CD14-positive monocyte (primary cell): ENCODE results near the gene KCNJ6. TPM values are rescaled to one million over a fixed set of nuclear protein-coding genes. Genes with fewer than 3 reads are reported as not detected.

ENCODE experiments used
- DNase-seq, 3 donors: peaks; one replicate each; pipeline ENCODE4 v3.0.0-alpha.2; 2011 to 2022
- H2AFZ ChIP-seq: 2 replicates; pipeline ENCODE4 v1.6.0; 2012; ENCODE audit warnings: mild to moderate bottlenecking, low read depth, low read length, inconsistent platforms; ENCODE audit not compliant: insufficient read depth, poor library complexity, severe bottlenecking
- H3K27ac ChIP-seq, 2 donors: 1 replicate in 1 of 2; 2 replicates in 1 of 2; pipeline ENCODE4 v1.5.1; 2012 to 2013; ENCODE audit warnings: low read length in 2 of 2, control low read depth in 1 of 2, inconsistent platforms in 1 of 2, low read depth in 1 of 2, mild to moderate bottlenecking in 1 of 2
- H3K27me3 ChIP-seq, 2 donors: one replicate each; pipeline versions ENCODE4 v1.6.0 to v1.6.1; 2011 to 2013; ENCODE audit warnings: low read length in 2 of 2; ENCODE audit not compliant: control insufficient read depth in 2 of 2, insufficient read depth in 2 of 2
- H3K36me3 ChIP-seq, 2 donors: replicated peaks in 1 of 2; 1 replicate in 1 of 2; 2 replicates in 1 of 2; pipeline versions ENCODE4 v1.5.1 to v1.6.1; 2012 to 2013; ENCODE audit warnings: low read length in 2 of 2, control low read depth in 1 of 2, inconsistent platforms in 1 of 2, mild to moderate bottlenecking in 1 of 2; ENCODE audit not compliant: insufficient read depth in 2 of 2, control insufficient read depth in 1 of 2
- H3K4me1 ChIP-seq, 2 donors: 1 replicate in 1 of 2; 2 replicates in 1 of 2; pipeline versions ENCODE4 v1.5.1 to v1.6.1; 2012 to 2013; ENCODE audit warnings: low read length in 2 of 2, control low read depth in 1 of 2, inconsistent platforms in 1 of 2, mild to moderate bottlenecking in 1 of 2, moderate library complexity in 1 of 2; ENCODE audit not compliant: insufficient read depth in 2 of 2, control insufficient read depth in 1 of 2
- H3K4me2 ChIP-seq: replicated peaks from 2 replicates; pipeline ENCODE3; 2012; ENCODE audit warnings: low read length, moderate library complexity, mild to moderate bottlenecking; ENCODE audit not compliant: poor library complexity, severe bottlenecking; ENCODE audit errors: extremely low read depth
- H3K4me3 ChIP-seq, 3 experiments: fragments of 200-600 bp in 1 of 3; sonication (generic) in 1 of 3; replicated peaks in 1 of 3; 1 replicate in 2 of 3; 2 replicates in 1 of 3; pipeline ENCODE4 v1.5.1; 2011 to 2013; ENCODE audit warnings: low read length in 3 of 3, mild to moderate bottlenecking in 3 of 3, control low read depth in 2 of 3, low read depth in 2 of 3, inconsistent platforms in 1 of 3, moderate library complexity in 1 of 3
- H3K79me2 ChIP-seq: 2 replicates; pipeline ENCODE4 v1.6.0; 2012; ENCODE audit warnings: mild to moderate bottlenecking, control low read depth, inconsistent platforms, low read length, moderate library complexity; ENCODE audit not compliant: insufficient read depth
- H3K9ac ChIP-seq: 2 replicates; pipeline ENCODE4 v1.6.0; 2017; ENCODE audit warnings: low read length, mild to moderate bottlenecking; ENCODE audit not compliant: insufficient read depth, poor library complexity, severe bottlenecking
- H3K9me3 ChIP-seq, 2 donors: replicated peaks in 1 of 2; 1 replicate in 1 of 2; 2 replicates in 1 of 2; pipeline versions ENCODE4 v1.5.1 to v1.6.1; 2012 to 2013; ENCODE audit warnings: low read length in 2 of 2, control low read depth in 1 of 2; ENCODE audit not compliant: control insufficient read depth in 1 of 2, insufficient read depth in 1 of 2
- H4K20me1 ChIP-seq: 2 replicates; pipeline ENCODE4 v1.6.0; 2012; ENCODE audit warnings: mild to moderate bottlenecking, low read length, control low read depth, moderate library complexity; ENCODE audit not compliant: insufficient read depth
- H3K27ac Mint-ChIP-seq, 7 donors: one replicate each; pipeline ENCODE4 v1.8.0; 2020; ENCODE audit warnings: mild to moderate bottlenecking in 7 of 7, mixed read lengths in 7 of 7, moderate library complexity in 6 of 7, inconsistent platforms in 2 of 7
- H3K27me3 Mint-ChIP-seq, 3 donors: one replicate each; pipeline ENCODE4 v1.8.0; 2021 to 2022; ENCODE audit warnings: low read depth in 3 of 3, mild to moderate bottlenecking in 3 of 3, mixed read lengths in 3 of 3, moderate library complexity in 3 of 3, inconsistent platforms in 1 of 3
- H3K36me3 Mint-ChIP-seq, 2 donors: one replicate each; pipeline ENCODE4 v1.8.0; 2020; ENCODE audit warnings: mixed read lengths in 2 of 2, inconsistent platforms in 1 of 2, mild to moderate bottlenecking in 1 of 2
- H3K4me1 Mint-ChIP-seq: one replicate; pipeline ENCODE4 v1.8.0; 2020; ENCODE audit warnings: mild to moderate bottlenecking, mixed read lengths
- H3K4me3 Mint-ChIP-seq, 2 donors: one replicate each; pipeline ENCODE4 v1.8.0; 2020; ENCODE audit warnings: mild to moderate bottlenecking in 2 of 2, mixed read lengths in 2 of 2, moderate library complexity in 1 of 2
- H3K9me3 Mint-ChIP-seq, 7 donors: one replicate each; pipeline ENCODE4 v1.8.0; 2020 to 2022; ENCODE audit warnings: mixed read lengths in 7 of 7, mild to moderate bottlenecking in 6 of 7, moderate library complexity in 6 of 7, inconsistent platforms in 2 of 7
- WGBS: methylation state at CpG from one replicate; pipeline ENCODE4 v1.1.5; 2013; ENCODE audit warnings: missing lambda C conversion rate; ENCODE audit not compliant: insufficient coverage; 5-methylcytosine and 5-hydroxymethylcytosine counted together
- intact Hi-C, 2 donors: fragments of 100-400 bp; cut with micrococcal nuclease; formaldehyde crosslinking; loops; one replicate each; pipeline versions ENCODE4 v1.15.0 to v1.15.1; 2023
- polyA minus RNA-seq: library from RNA; depleted of rRNA, polyadenylated mRNA; stranded (reverse); fragments of >200 nt; gene quantifications from 2 replicates; pipeline ENCODE4 v1.2.3, GENCODE V29; 2012
- polyA plus RNA-seq, 3 donors: library from polyadenylated mRNA; depleted of rRNA in 1 of 3; unstranded in 2 of 3; stranded (reverse) in 1 of 3; fragments of 300-500 nt in 2 of 3; fragments of >200 nt in 1 of 3; fragmentation: Illumina TruSeq in 2 of 3; gene quantifications; 1 replicate in 2 of 3; 2 replicates in 1 of 3; pipeline ENCODE4 v1.2.3, GENCODE V29; 2012 to 2021
- total RNA-seq, 12 experiments: library from RNA in 1 of 12; stranded (reverse) in 1 of 12; fragments of 120-200 nt in 1 of 12; gene quantifications; one replicate each; pipeline ENCODE4 v1.2.4 and lab custom pipeline; 2013 to 2026; ENCODE audit warnings: mixed read lengths in 6 of 12, inconsistent platforms in 1 of 12
- TF ChIP-seq, protein P1 (sequence below): fragments of 200-600 bp; IDR thresholded peaks from one replicate; pipeline ENCODE4 v1.8.0; 2022; ENCODE audit warnings: antibody characterized with exemption, mild to moderate bottlenecking

The KCNJ6 gene
- total RNA-seq (2013), result not detected
- polyA plus RNA-seq, result not detected
- not detected in 2 replicates for polyA minus RNA-seq
- total RNA-seq (lab: John Stamatoyannopoulos, UW), result 0 to 5.0 (median 0.12) reads per million in 11 experiments

GRCh38 chr21:37916310-37917051, at the start of gene KCNJ6:
Gene KCNJ6, minus strand, starts transcription at chr21:37916457. Its CDS starts 75,775 bp downstream, at chr21:37840682.
- Mint-ChIP-seq H3K4me3 (peak within 1 kb of the TSS in 1 of 2 donors; percentile 86), H3K4me1 (peaks cover 6% of the 10 kb centered on the region), H3K27me3 (peaks cover 52 to 77% (median 69%) of the 10 kb centered on the region in 3 donors), H3K27ac (no peak within 1 kb of the TSS), H3K36me3 (peaks cover 0 to 7% of the 10 kb centered on the region in 2 donors), H3K9me3 (peaks cover 0 to 14% (median 2%) of the 10 kb centered on the region in 7 donors)
- WGBS, result 2% methylated on average over 50 of the region's 56 CpGs
- Histone ChIP-seq H3K4me2 (no peak within 1 kb of the TSS), H3K27me3 (peaks cover 67 to 74% of the 10 kb centered on the region in 2 donors), H3K4me1 (peaks cover 0 to 2% of the 10 kb centered on the region in 2 donors), H2AFZ (peak within 1 kb of the TSS; percentile 21), H4K20me1 (no peaks in the 10 kb centered on the region), H3K27ac (no peak within 1 kb of the TSS), H3K79me2 (no peaks in the 10 kb centered on the region), H3K4me3 (no peak within 1 kb of the TSS), H3K9me3 (peaks cover 0 to 16% of the 10 kb centered on the region in 2 donors), H3K9ac (no peak within 1 kb of the TSS), H3K36me3 (no peaks in the 10 kb centered on the region)
- TF ChIP-seq, protein P1, sequence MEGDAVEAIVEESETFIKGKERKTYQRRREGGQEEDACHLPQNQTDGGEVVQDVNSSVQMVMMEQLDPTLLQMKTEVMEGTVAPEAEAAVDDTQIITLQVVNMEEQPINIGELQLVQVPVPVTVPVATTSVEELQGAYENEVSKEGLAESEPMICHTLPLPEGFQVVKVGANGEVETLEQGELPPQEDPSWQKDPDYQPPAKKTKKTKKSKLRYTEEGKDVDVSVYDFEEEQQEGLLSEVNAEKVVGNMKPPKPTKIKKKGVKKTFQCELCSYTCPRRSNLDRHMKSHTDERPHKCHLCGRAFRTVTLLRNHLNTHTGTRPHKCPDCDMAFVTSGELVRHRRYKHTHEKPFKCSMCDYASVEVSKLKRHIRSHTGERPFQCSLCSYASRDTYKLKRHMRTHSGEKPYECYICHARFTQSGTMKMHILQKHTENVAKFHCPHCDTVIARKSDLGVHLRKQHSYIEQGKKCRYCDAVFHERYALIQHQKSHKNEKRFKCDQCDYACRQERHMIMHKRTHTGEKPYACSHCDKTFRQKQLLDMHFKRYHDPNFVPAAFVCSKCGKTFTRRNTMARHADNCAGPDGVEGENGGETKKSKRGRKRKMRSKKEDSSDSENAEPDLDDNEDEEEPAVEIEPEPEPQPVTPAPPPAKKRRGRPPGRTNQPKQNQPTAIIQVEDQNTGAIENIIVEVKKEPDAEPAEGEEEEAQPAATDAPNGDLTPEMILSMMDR, result peak; percentile 70
- peak; percentile 7 to 29 (median 16) for DNase-seq
- intact Hi-C loops, result loop anchor here (2.0 to 5.0 kb wide), 3 partner anchors 158 to 204 kb away; no protein-coding TSS in a partner anchor

DNA sequence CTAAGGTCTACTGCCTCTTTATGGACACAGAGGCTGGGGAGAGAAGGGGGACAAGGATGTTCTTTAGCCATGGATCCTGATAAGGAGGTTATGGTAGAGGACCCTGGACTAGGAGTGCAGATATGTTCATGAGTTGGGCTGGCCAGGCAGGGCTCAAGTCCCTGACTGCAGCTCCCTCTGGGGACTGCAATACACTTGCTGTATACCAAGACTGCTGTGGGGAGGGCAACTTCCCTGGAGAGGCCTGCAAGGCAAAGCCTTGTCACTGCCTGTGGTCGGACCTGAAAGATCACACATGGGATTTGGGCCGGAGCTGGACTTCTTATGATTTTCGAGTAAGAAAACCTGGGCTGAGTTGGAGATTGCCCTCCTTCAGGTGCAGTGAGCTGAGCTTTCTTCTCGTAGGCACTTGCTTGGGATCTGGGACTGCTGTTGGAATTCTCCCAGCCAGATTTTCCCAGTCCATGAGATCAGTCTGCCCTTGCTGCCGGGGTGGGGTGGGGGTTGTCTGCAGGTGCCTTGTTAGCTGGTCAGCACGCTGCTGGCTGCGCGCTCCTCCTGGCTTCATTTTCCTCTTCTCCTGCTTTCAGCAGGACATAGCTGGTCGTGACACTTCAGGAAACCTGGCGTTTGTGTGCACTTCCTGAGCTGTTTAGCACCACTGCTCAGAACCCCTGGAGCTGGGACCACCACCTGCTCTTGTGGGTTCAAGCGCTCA, 49.0 kb upstream of the KCNJ6 start:
- H3K9me3 ChIP-seq, result no peaks in the 10 kb centered on the region
- no peaks in the 10 kb centered on the region for H3K36me3 Mint-ChIP-seq
- H3K79me2 ChIP-seq, result no peaks in the 10 kb centered on the region
- H3K27ac Mint-ChIP-seq, result no peak overlapping the region
- no peak overlapping the region for H3K4me2 ChIP-seq
- H3K36me3 ChIP-seq, result no peaks in the 10 kb centered on the region
- 74% methylated on average over 10 of the region's 11 CpGs for WGBS
- H3K9me3 Mint-ChIP-seq, result no peaks in the 10 kb centered on the region
- H4K20me1 ChIP-seq, result no peaks in the 10 kb centered on the region
- no peak for DNase-seq
- H3K4me1 ChIP-seq, result no peaks in the 10 kb centered on the region
- TF ChIP-seq, protein P1, result no peak
- no peak overlapping the region for H3K27ac ChIP-seq
- H3K27me3 Mint-ChIP-seq, result peaks cover 4 to 15% (median 5%) of the 10 kb centered on the region in 3 donors
- no peaks in the 10 kb centered on the region for H3K27me3 ChIP-seq
- intact Hi-C loops, result no loop called here
- H3K4me1 Mint-ChIP-seq, result no peaks in the 10 kb centered on the region
- no peak overlapping the region for H3K4me3 ChIP-seq
- H3K9ac ChIP-seq, result no peak overlapping the region
- no peak overlapping the region for H3K4me3 Mint-ChIP-seq
- H2AFZ ChIP-seq, result no peak overlapping the region
